Astrocyte (in vitro differentiated cells and primary cell): Measurements from ENCODE around the gene SLC1A7. TPM values are rescaled to one million over a fixed set of nuclear protein-coding genes. Genes with fewer than 3 reads are reported as not detected.

Source experiments
- DNase-seq: peaks from one replicate; pipeline ENCODE4 v3.0.0-alpha.2; 2010; ENCODE audit warnings: low read depth
- FAIRE-seq: peaks from 2 replicates; lab custom pipeline; 2011; peaks lifted over from hg19 to GRCh38; lab: Jason Lieb, UNC
- H2AFZ ChIP-seq: 2 replicates; pipeline ENCODE4 v1.6.0; 2012; ENCODE audit warnings: low read depth, low read length, inconsistent platforms
- H3K27ac ChIP-seq: 2 replicates; pipeline ENCODE4 v1.5.1; 2011; ENCODE audit warnings: low read depth, low read length, inconsistent platforms
- H3K27me3 ChIP-seq: 2 replicates; pipeline ENCODE4 v1.6.0; 2011; ENCODE audit warnings: low read length, inconsistent platforms; ENCODE audit not compliant: insufficient read depth
- H3K36me3 ChIP-seq: 2 replicates; pipeline ENCODE4 v1.5.1; 2011; ENCODE audit warnings: low read length, inconsistent platforms; ENCODE audit not compliant: insufficient read depth
- H3K4me1 ChIP-seq: 2 replicates; pipeline ENCODE4 v1.5.1; 2011; ENCODE audit warnings: low read length, inconsistent platforms; ENCODE audit not compliant: insufficient read depth
- H3K4me2 ChIP-seq: 2 replicates; pipeline ENCODE4 v1.6.0; 2012; ENCODE audit warnings: low read length, inconsistent platforms
- H3K4me3 ChIP-seq: 2 replicates; pipeline ENCODE4 v1.5.1; 2011; ENCODE audit warnings: low read depth, mild to moderate bottlenecking, low read length, inconsistent platforms; ENCODE audit not compliant: insufficient read depth
- H3K79me2 ChIP-seq: 2 replicates; pipeline ENCODE4 v1.6.0; 2012; ENCODE audit warnings: mild to moderate bottlenecking, low read length, inconsistent platforms; ENCODE audit not compliant: insufficient read depth
- H3K9ac ChIP-seq: 2 replicates; pipeline ENCODE4 v1.6.0; 2012; ENCODE audit warnings: mild to moderate bottlenecking, low read length, inconsistent platforms
- H3K9me3 ChIP-seq: 2 replicates; pipeline ENCODE4 v1.5.1; 2012; ENCODE audit warnings: low read depth, mild to moderate bottlenecking, low read length, inconsistent platforms; ENCODE audit not compliant: insufficient read depth
- H4K20me1 ChIP-seq: 2 replicates; pipeline ENCODE4 v1.6.0; 2012; ENCODE audit warnings: low read length, inconsistent platforms; ENCODE audit not compliant: insufficient read depth
- H3K27ac Mint-ChIP-seq: one replicate; pipeline ENCODE4 v1.8.0; 2021; ENCODE audit warnings: mild to moderate bottlenecking, mixed read lengths; ENCODE audit not compliant: unreplicated experiment
- H3K27me3 Mint-ChIP-seq: one replicate; pipeline ENCODE4 v1.8.0; 2021; ENCODE audit warnings: low read depth, mixed read lengths; ENCODE audit not compliant: unreplicated experiment
- H3K36me3 Mint-ChIP-seq: one replicate; pipeline ENCODE4 v1.8.0; 2021; ENCODE audit warnings: low read depth, mixed read lengths; ENCODE audit not compliant: unreplicated experiment
- H3K4me1 Mint-ChIP-seq: one replicate; pipeline ENCODE4 v1.8.0; 2021; ENCODE audit warnings: low read depth, mixed read lengths; ENCODE audit not compliant: unreplicated experiment
- H3K4me3 Mint-ChIP-seq: one replicate; pipeline ENCODE4 v1.8.0; 2021; ENCODE audit warnings: mild to moderate bottlenecking, moderate library complexity, mixed read lengths; ENCODE audit not compliant: unreplicated experiment
- H3K9me3 Mint-ChIP-seq: one replicate; pipeline ENCODE4 v1.8.0; 2021; ENCODE audit warnings: mild to moderate bottlenecking, mixed read lengths; ENCODE audit not compliant: unreplicated experiment
- CTCF ChIP-seq: IDR thresholded peaks from 2 replicates; pipeline ENCODE4 v1.5.1; 2011; ENCODE audit warnings: low read depth, mild to moderate bottlenecking, inconsistent platforms, low read length, moderate library complexity; ENCODE audit not compliant: insufficient read depth
- EZH2 ChIP-seq: IDR thresholded peaks from 2 replicates; pipeline ENCODE4 v1.6.1; 2012; ENCODE audit warnings: mild to moderate bottlenecking, low read length, inconsistent platforms; ENCODE audit not compliant: insufficient read depth
- total RNA-seq: library from RNA; stranded (reverse); gene quantifications from 2 replicates; pipeline ENCODE4 v1.2.1, GENCODE V29; 2021

SLC1A7 gene
- total RNA-seq, 1 donor from 2014 or later, result not detected

- Mint-ChIP-seq H3K27me3 (peaks cover 40% of the 10 kb centered on the region), H3K9me3 (no peaks in the 10 kb centered on the region), H3K36me3 (peaks cover 3% of the 10 kb centered on the region), H3K27ac (no peak overlapping the region), H3K4me1 (peaks cover 8% of the 10 kb centered on the region), H3K4me3 (no peak overlapping the region)
- Histone ChIP-seq H2AFZ (no peak overlapping the region), H3K27me3 (no peaks in the 10 kb centered on the region), H3K4me2 (no peak overlapping the region), H3K9ac (no peak overlapping the region), H3K9me3 (no peaks in the 10 kb centered on the region), H4K20me1 (no peaks in the 10 kb centered on the region), H3K36me3 (no peaks in the 10 kb centered on the region), H3K4me1 (no peaks in the 10 kb centered on the region), H3K79me2 (no peaks in the 10 kb centered on the region), H3K4me3 (no peak overlapping the region), H3K27ac (no peak overlapping the region)
- TF ChIP-seq EZH2, result no peak
- TF ChIP-seq CTCF, result no peak
- FAIRE-seq, result no peak
- no peak for DNase-seq
Measured at GRCh38 chr1:53079251-53079650, 63.2 kb downstream of the SLC1A7 start.

- H2AFZ ChIP-seq, result no peak overlapping the region
- no peak overlapping the region for H3K4me3 ChIP-seq
- no peaks in the 10 kb centered on the region for H3K27me3 ChIP-seq
- Mint-ChIP-seq H3K27me3 (peaks cover 40% of the 10 kb centered on the region), H3K9me3 (no peaks in the 10 kb centered on the region), H3K27ac (no peak overlapping the region), H3K36me3 (peaks cover 3% of the 10 kb centered on the region), H3K4me1 (peaks cover 6% of the 10 kb centered on the region), H3K4me3 (no peak overlapping the region)
- no peaks in the 10 kb centered on the region for H3K4me1 ChIP-seq
- TF ChIP-seq CTCF, result no peak
- TF ChIP-seq EZH2, result no peak
- H4K20me1 ChIP-seq, result no peaks in the 10 kb centered on the region
- no peak for DNase-seq
- no peak for FAIRE-seq
- no peaks in the 10 kb centered on the region for H3K9me3 ChIP-seq
- H3K9ac ChIP-seq, result no peak overlapping the region
- H3K36me3 ChIP-seq, result no peaks in the 10 kb centered on the region
- H3K4me2 ChIP-seq, result no peak overlapping the region
- H3K27ac ChIP-seq, result no peak overlapping the region
- H3K79me2 ChIP-seq, result no peaks in the 10 kb centered on the region
Measured at GRCh38 chr1:53078333-53079101, 63.9 kb downstream of the SLC1A7 start.

GRCh38 chr1:53077599-53077965 is 64.9 kb downstream of the SLC1A7 start:
- Histone ChIP-seq H2AFZ (no peak overlapping the region), H3K36me3 (no peaks in the 10 kb centered on the region), H3K27ac (no peak overlapping the region), H3K79me2 (no peaks in the 10 kb centered on the region), H3K27me3 (no peaks in the 10 kb centered on the region), H3K4me3 (no peak overlapping the region), H3K9me3 (no peaks in the 10 kb centered on the region), H3K4me2 (no peak overlapping the region), H3K9ac (no peak overlapping the region), H4K20me1 (no peaks in the 10 kb centered on the region), H3K4me1 (no peaks in the 10 kb centered on the region)
- Mint-ChIP-seq H3K27ac (no peak overlapping the region), H3K4me3 (no peak overlapping the region), H3K9me3 (no peaks in the 10 kb centered on the region), H3K27me3 (peaks cover 37% of the 10 kb centered on the region), H3K36me3 (peaks cover 3% of the 10 kb centered on the region), H3K4me1 (no peaks in the 10 kb centered on the region)
- no peak for FAIRE-seq
- no peak for DNase-seq
- TF ChIP-seq EZH2 (no peak), CTCF (no peak)
